HEK293 (cell line): ENCODE results near the gene CYP51A1.

Experiments used
- GLI4 ChIP-seq: fragments of 450-650 bp; formaldehyde crosslinking; IDR thresholded peaks from 2 replicates; pipeline ENCODE4 v1.5.1; 2016; ENCODE audit warnings: missing biosample characterization, missing genetic modification characterization
- KLF10 ChIP-seq: fragments of 450-650 bp; IDR thresholded peaks from 2 replicates; pipeline ENCODE4 v1.5.1; 2018; ENCODE audit warnings: missing biosample characterization, mild to moderate bottlenecking, missing genetic modification characterization
- KLF7 ChIP-seq: fragments of 450-650 bp; formaldehyde crosslinking; IDR thresholded peaks from 2 replicates; pipeline ENCODE4 v1.5.1; 2016; ENCODE audit warnings: missing biosample characterization, missing genetic modification characterization, borderline replicate concordance
- KLF9 ChIP-seq: fragments of 450-650 bp; formaldehyde crosslinking; IDR thresholded peaks from 2 replicates; pipeline ENCODE4 v1.5.1; 2016; ENCODE audit warnings: missing biosample characterization, missing genetic modification characterization, low read depth
- MEIS1 ChIP-seq: sonication (generic); formaldehyde crosslinking; IDR thresholded peaks from 2 replicates; pipeline ENCODE4 v1.8.1; 2022; ENCODE audit warnings: missing genetic modification reagents, mild to moderate bottlenecking, borderline replicate concordance
- PRDM1 ChIP-seq: fragments of 450-650 bp; formaldehyde crosslinking; IDR thresholded peaks from 2 replicates; pipeline ENCODE4; 2016; ENCODE audit warnings: missing biosample characterization, missing genetic modification characterization
- SALL2 ChIP-seq: fragments of 450-650 bp; formaldehyde crosslinking; IDR thresholded peaks from 2 replicates; pipeline ENCODE4 v1.5.0; 2017; ENCODE audit warnings: missing biosample characterization, mild to moderate bottlenecking, missing genetic modification characterization, borderline replicate concordance
- SP3 ChIP-seq: fragments of 450-650 bp; formaldehyde crosslinking; IDR thresholded peaks from 2 replicates; pipeline ENCODE4 v1.5.1; 2016; ENCODE audit warnings: missing biosample characterization, missing genetic modification characterization
- ZBTB17 ChIP-seq: fragments of 450-650 bp; formaldehyde crosslinking; IDR thresholded peaks from 2 replicates; pipeline ENCODE4 v1.5.1; 2016; ENCODE audit warnings: missing biosample characterization, missing genetic modification characterization
- ZBTB20 ChIP-seq: fragments of 450-650 bp; formaldehyde crosslinking; IDR thresholded peaks from 2 replicates; pipeline ENCODE4 v1.5.1; 2016; ENCODE audit warnings: missing biosample characterization, missing genetic modification characterization
- ZBTB21 ChIP-seq: fragments of 450-650 bp; formaldehyde crosslinking; IDR thresholded peaks from 2 replicates; pipeline ENCODE4 v1.5.1; 2017; ENCODE audit warnings: missing biosample characterization, missing genetic modification characterization
- ZBTB8A ChIP-seq: fragments of 450-650 bp; formaldehyde crosslinking; IDR thresholded peaks from 2 replicates; pipeline ENCODE4 v1.5.1; 2016; ENCODE audit warnings: missing biosample characterization, missing genetic modification characterization
- ZFHX2 ChIP-seq: fragments of 450-650 bp; formaldehyde crosslinking; conservative IDR thresholded peaks from 2 replicates; pipeline ENCODE4 v1.5.1; 2016; ENCODE audit warnings: missing biosample characterization, missing genetic modification characterization
- ZNF112 ChIP-seq: fragments of 450-650 bp; formaldehyde crosslinking; IDR thresholded peaks from 2 replicates; pipeline ENCODE4 v1.5.0; 2017; ENCODE audit warnings: missing biosample characterization, missing genetic modification characterization
- ZNF138 ChIP-seq: fragments of 450-650 bp; formaldehyde crosslinking; IDR thresholded peaks from 2 replicates; pipeline ENCODE4 v1.5.1; 2016; ENCODE audit warnings: missing biosample characterization, missing genetic modification characterization, borderline replicate concordance
- ZNF175 ChIP-seq: fragments of 450-650 bp; formaldehyde crosslinking; IDR thresholded peaks from 2 replicates; pipeline ENCODE4 v1.5.1; 2016; ENCODE audit warnings: missing biosample characterization, missing genetic modification characterization
- ZNF211 ChIP-seq: fragments of 450-650 bp; formaldehyde crosslinking; IDR thresholded peaks from 2 replicates; pipeline ENCODE4 v1.5.1; 2016; ENCODE audit warnings: low read depth, missing biosample characterization, missing genetic modification characterization
- ZNF24 ChIP-seq: fragments of 450-650 bp; formaldehyde crosslinking; IDR thresholded peaks from 2 replicates; pipeline ENCODE4 v1.5.1; 2016; ENCODE audit warnings: missing biosample characterization, missing genetic modification characterization
- ZNF248 ChIP-seq: fragments of 450-650 bp; formaldehyde crosslinking; IDR thresholded peaks from 2 replicates; pipeline ENCODE4 v1.5.1; 2017; ENCODE audit warnings: missing biosample characterization, missing genetic modification characterization
- ZNF292 ChIP-seq: fragments of 450-650 bp; formaldehyde crosslinking; IDR thresholded peaks from 2 replicates; pipeline ENCODE4 v1.5.1; 2016; ENCODE audit warnings: low read depth, missing biosample characterization, missing genetic modification characterization, borderline replicate concordance
- ZNF37A ChIP-seq: fragments of 450-650 bp; IDR thresholded peaks from 2 replicates; pipeline ENCODE4 v1.5.1; 2018; ENCODE audit warnings: missing biosample characterization, missing genetic modification characterization
- ZNF404 ChIP-seq: fragments of 450-650 bp; formaldehyde crosslinking; IDR thresholded peaks from 2 replicates; pipeline ENCODE4 v1.5.1; 2017; ENCODE audit warnings: missing biosample characterization, missing genetic modification characterization
- ZNF426 ChIP-seq: fragments of 450-650 bp; formaldehyde crosslinking; IDR thresholded peaks from 2 replicates; pipeline ENCODE4 v1.5.1; 2017; ENCODE audit warnings: missing biosample characterization, missing genetic modification characterization, mild to moderate bottlenecking, inconsistent platforms, moderate library complexity
- ZNF433 ChIP-seq: fragments of 450-650 bp; formaldehyde crosslinking; IDR thresholded peaks from 2 replicates; pipeline ENCODE4 v1.5.1; 2016; ENCODE audit warnings: missing biosample characterization, missing genetic modification characterization, low read depth
- ZNF530 ChIP-seq: fragments of 450-650 bp; formaldehyde crosslinking; IDR thresholded peaks from 2 replicates; pipeline ENCODE4 v1.5.1; 2016; ENCODE audit warnings: low read depth, missing biosample characterization, missing genetic modification characterization
- ZNF585B ChIP-seq: fragments of 450-650 bp; formaldehyde crosslinking; IDR thresholded peaks from 2 replicates; pipeline ENCODE4 v1.5.1; 2016; ENCODE audit warnings: missing biosample characterization, missing genetic modification characterization
- ZNF596 ChIP-seq: fragments of 450-650 bp; IDR thresholded peaks from 2 replicates; pipeline ENCODE4 v1.5.0; 2018; ENCODE audit warnings: missing biosample characterization, mild to moderate bottlenecking, missing genetic modification characterization, moderate library complexity
- ZNF670 ChIP-seq: fragments of 450-650 bp; formaldehyde crosslinking; IDR thresholded peaks from 2 replicates; pipeline ENCODE4 v1.5.1; 2016; ENCODE audit warnings: missing biosample characterization, missing genetic modification characterization, low read depth
- TF ChIP-seq, protein P1 (sequence below): fragments of 450-650 bp; formaldehyde crosslinking; IDR thresholded peaks from 2 replicates; pipeline ENCODE4 v1.5.1; 2016; ENCODE audit warnings: missing biosample characterization, missing genetic modification characterization, low read depth
- TF ChIP-seq, protein P2 (sequence below): fragments of 450-650 bp; formaldehyde crosslinking; IDR thresholded peaks from 2 replicates; pipeline ENCODE4 v1.5.1; 2016; ENCODE audit warnings: missing biosample characterization, missing genetic modification characterization, borderline replicate concordance
- TF ChIP-seq, protein P3 (sequence below): fragments of 450-650 bp; formaldehyde crosslinking; IDR thresholded peaks from 2 replicates; pipeline ENCODE4 v1.5.1; 2016; ENCODE audit warnings: missing biosample characterization, missing genetic modification characterization
- TF ChIP-seq, protein P4 (sequence below): fragments of 450-650 bp; formaldehyde crosslinking; IDR thresholded peaks from 2 replicates; pipeline ENCODE4 v1.5.1; 2017; ENCODE audit warnings: missing biosample characterization, missing genetic modification characterization

The CYP51A1 gene

DNA sequence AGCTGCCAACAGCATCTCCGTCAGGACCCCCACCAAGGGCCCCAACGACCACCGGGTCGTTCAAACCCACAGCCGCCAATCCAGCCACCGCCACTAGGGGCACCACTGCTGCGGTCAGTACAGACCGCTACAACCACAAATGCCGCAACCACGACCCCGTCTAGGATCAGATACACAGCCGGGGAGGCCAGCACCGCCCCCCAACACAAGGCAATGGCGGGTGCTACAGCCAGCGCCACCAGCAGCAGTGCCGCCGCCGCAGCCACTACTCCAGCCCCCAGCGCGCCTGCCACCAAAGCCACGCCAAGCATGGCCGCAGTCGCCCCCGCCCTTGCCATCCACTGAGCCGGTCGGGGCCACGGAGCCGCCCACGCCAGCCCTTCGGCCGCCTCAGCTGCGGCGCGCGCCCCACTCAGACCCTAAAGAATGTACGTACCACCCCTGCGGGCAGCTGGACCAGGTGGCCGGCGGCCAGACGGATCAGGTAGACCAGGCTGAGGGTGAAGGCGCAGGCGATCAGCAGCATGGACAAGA is 473 bp downstream of the CYP51A1 start (continued):
- TF ChIP-seq ZNF24 = 0 out of 2 replicates have a peak, but pooled peaks have one; percentile 36
- no peak for TF ChIP-seq ZNF211 (tag by site-specific recombination)
- TF ChIP-seq ZNF596 = no peak
- no peak for TF ChIP-seq ZNF37A
- TF ChIP-seq ZNF138 (tag by site-specific recombination) = no peak
- TF ChIP-seq SALL2 (tag by site-specific recombination) = no peak
- TF ChIP-seq SP3 = no peak
- TF ChIP-seq, protein P1, sequence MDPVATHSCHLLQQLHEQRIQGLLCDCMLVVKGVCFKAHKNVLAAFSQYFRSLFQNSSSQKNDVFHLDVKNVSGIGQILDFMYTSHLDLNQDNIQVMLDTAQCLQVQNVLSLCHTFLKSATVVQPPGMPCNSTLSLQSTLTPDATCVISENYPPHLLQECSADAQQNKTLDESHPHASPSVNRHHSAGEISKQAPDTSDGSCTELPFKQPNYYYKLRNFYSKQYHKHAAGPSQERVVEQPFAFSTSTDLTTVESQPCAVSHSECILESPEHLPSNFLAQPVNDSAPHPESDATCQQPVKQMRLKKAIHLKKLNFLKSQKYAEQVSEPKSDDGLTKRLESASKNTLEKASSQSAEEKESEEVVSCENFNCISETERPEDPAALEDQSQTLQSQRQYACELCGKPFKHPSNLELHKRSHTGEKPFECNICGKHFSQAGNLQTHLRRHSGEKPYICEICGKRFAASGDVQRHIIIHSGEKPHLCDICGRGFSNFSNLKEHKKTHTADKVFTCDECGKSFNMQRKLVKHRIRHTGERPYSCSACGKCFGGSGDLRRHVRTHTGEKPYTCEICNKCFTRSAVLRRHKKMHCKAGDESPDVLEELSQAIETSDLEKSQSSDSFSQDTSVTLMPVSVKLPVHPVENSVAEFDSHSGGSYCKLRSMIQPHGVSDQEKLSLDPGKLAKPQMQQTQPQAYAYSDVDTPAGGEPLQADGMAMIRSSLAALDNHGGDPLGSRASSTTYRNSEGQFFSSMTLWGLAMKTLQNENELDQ = no peak
- no peak for TF ChIP-seq ZNF670
- no peak for TF ChIP-seq ZNF248 (tag by site-specific recombination)
- no peak for TF ChIP-seq MEIS1 (CRISPR knock-in tag)
- peak; percentile 34 for TF ChIP-seq KLF9
- no peak for TF ChIP-seq ZNF175 (tag by site-specific recombination)
- TF ChIP-seq ZNF112 (tag by site-specific recombination) = no peak
- no peak for TF ChIP-seq KLF10
- no peak for TF ChIP-seq ZNF585B (tag by site-specific recombination)
- TF ChIP-seq, protein P2, sequence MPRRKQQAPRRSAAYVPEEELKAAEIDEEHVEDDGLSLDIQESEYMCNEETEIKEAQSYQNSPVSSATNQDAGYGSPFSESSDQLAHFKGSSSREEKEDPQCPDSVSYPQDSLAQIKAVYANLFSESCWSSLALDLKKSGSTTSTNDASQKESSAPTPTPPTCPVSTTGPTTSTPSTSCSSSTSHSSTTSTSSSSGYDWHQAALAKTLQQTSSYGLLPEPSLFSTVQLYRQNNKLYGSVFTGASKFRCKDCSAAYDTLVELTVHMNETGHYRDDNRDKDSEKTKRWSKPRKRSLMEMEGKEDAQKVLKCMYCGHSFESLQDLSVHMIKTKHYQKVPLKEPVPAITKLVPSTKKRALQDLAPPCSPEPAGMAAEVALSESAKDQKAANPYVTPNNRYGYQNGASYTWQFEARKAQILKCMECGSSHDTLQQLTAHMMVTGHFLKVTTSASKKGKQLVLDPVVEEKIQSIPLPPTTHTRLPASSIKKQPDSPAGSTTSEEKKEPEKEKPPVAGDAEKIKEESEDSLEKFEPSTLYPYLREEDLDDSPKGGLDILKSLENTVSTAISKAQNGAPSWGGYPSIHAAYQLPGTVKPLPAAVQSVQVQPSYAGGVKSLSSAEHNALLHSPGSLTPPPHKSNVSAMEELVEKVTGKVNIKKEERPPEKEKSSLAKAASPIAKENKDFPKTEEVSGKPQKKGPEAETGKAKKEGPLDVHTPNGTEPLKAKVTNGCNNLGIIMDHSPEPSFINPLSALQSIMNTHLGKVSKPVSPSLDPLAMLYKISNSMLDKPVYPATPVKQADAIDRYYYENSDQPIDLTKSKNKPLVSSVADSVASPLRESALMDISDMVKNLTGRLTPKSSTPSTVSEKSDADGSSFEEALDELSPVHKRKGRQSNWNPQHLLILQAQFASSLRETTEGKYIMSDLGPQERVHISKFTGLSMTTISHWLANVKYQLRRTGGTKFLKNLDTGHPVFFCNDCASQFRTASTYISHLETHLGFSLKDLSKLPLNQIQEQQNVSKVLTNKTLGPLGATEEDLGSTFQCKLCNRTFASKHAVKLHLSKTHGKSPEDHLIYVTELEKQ (tag by site-specific recombination) = no peak
- TF ChIP-seq ZBTB21 (tag by site-specific recombination) = no peak
- TF ChIP-seq, protein P3, sequence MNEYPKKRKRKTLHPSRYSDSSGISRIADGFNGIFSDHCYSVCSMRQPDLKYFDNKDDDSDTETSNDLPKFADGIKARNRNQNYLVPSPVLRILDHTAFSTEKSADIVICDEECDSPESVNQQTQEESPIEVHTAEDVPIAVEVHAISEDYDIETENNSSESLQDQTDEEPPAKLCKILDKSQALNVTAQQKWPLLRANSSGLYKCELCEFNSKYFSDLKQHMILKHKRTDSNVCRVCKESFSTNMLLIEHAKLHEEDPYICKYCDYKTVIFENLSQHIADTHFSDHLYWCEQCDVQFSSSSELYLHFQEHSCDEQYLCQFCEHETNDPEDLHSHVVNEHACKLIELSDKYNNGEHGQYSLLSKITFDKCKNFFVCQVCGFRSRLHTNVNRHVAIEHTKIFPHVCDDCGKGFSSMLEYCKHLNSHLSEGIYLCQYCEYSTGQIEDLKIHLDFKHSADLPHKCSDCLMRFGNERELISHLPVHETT (tag by site-specific recombination) = 0 out of 2 replicates have a peak, but pooled peaks have one; percentile 26
- TF ChIP-seq ZNF404 (tag by site-specific recombination) = no peak
- no peak for TF ChIP-seq ZNF426
- TF ChIP-seq ZBTB8A (tag by site-specific recombination) = no peak; the same call in 1 of the 2 replicates
- no peak for TF ChIP-seq ZNF433 (tag by site-specific recombination)
- no peak for TF ChIP-seq PRDM1 (tag by site-specific recombination)
- no peak; the same call in 1 of the 2 replicates for TF ChIP-seq KLF7 (tag by site-specific recombination)
- peak; percentile 91 for TF ChIP-seq ZFHX2 (tag by site-specific recombination)
- no peak for TF ChIP-seq ZNF292
- TF ChIP-seq ZBTB20 (tag by site-specific recombination) = peak; percentile 14; the same call in 1 of the 2 replicates
- TF ChIP-seq, protein P4, sequence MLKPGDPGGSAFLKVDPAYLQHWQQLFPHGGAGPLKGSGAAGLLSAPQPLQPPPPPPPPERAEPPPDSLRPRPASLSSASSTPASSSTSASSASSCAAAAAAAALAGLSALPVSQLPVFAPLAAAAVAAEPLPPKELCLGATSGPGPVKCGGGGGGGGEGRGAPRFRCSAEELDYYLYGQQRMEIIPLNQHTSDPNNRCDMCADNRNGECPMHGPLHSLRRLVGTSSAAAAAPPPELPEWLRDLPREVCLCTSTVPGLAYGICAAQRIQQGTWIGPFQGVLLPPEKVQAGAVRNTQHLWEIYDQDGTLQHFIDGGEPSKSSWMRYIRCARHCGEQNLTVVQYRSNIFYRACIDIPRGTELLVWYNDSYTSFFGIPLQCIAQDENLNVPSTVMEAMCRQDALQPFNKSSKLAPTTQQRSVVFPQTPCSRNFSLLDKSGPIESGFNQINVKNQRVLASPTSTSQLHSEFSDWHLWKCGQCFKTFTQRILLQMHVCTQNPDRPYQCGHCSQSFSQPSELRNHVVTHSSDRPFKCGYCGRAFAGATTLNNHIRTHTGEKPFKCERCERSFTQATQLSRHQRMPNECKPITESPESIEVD = no peak
- TF ChIP-seq ZBTB17 (tag by site-specific recombination) = no peak
- no peak for TF ChIP-seq ZNF530 (tag by site-specific recombination)
- no peak for TF ChIP-seq GLI4 (tag by site-specific recombination)
